Stomach (tissue), 4 donors: Measurements from ENCODE around the gene GPR87.

ENCODE experiments used
- EP300 ChIP-seq: sonication (generic); formaldehyde crosslinking; IDR thresholded peaks from one replicate; pipeline ENCODE4 v1.6.1; 2017; ENCODE audit warnings: antibody characterized with exemption
- POLR2A ChIP-seq, 4 donors: fragments of 450-650 bp; IDR thresholded peaks; one replicate each; pipeline ENCODE4 v1.6.1; 2016; ENCODE audit warnings: antibody characterized with exemption in 4 of 4, control low read depth in 2 of 4, mild to moderate bottlenecking in 1 of 4, moderate library complexity in 1 of 4
- POLR2AphosphoS5 ChIP-seq, 3 donors: sonication (generic); formaldehyde crosslinking; IDR thresholded peaks; one replicate each; pipeline ENCODE4 v1.6.1; 2016; ENCODE audit warnings: antibody characterized with exemption in 3 of 3
- TF ChIP-seq, protein P1 (sequence below), 7 experiments: fragments of 450-650 bp in 4 of 7; fragments of 200-600 bp in 3 of 7; sonication (generic) in 3 of 7; IDR thresholded peaks; one replicate each; pipeline ENCODE4 v1.5.1; 2016 to 2019; ENCODE audit warnings: antibody characterized with exemption in 7 of 7, control low read depth in 2 of 7, mild to moderate bottlenecking in 1 of 7

DNA sequence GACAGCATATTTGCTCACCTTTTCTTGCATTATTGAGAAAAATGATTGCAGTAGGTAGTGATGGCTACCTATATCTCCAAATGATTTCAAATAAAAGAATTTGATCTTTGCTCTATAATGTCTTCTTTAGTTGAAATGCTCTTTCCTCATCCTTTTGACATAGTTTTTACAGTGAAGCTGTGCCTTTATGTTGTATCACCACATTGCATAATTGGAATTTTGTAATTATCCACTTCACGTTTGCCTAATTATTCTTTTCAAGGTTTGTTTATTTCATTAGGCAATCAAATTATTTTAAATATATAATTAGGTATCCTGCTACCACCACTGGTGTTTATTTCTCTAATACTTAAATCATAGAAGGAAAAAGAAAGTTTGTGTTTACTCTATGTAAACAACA is 34.0 kb upstream of the GPR87 start:
- TF ChIP-seq POLR2A (IDR thresholded peaks at IDR 0.05) (no peak), EP300 (no peak), POLR2AphosphoS5 (IDR thresholded peaks at IDR 0.05) (no peak)
- TF ChIP-seq, protein P1, sequence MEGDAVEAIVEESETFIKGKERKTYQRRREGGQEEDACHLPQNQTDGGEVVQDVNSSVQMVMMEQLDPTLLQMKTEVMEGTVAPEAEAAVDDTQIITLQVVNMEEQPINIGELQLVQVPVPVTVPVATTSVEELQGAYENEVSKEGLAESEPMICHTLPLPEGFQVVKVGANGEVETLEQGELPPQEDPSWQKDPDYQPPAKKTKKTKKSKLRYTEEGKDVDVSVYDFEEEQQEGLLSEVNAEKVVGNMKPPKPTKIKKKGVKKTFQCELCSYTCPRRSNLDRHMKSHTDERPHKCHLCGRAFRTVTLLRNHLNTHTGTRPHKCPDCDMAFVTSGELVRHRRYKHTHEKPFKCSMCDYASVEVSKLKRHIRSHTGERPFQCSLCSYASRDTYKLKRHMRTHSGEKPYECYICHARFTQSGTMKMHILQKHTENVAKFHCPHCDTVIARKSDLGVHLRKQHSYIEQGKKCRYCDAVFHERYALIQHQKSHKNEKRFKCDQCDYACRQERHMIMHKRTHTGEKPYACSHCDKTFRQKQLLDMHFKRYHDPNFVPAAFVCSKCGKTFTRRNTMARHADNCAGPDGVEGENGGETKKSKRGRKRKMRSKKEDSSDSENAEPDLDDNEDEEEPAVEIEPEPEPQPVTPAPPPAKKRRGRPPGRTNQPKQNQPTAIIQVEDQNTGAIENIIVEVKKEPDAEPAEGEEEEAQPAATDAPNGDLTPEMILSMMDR (IDR thresholded peaks at IDR 0.05) = no peak
